ENCODE results near the gene TLNRD1. TPM values are rescaled to one million over a fixed set of nuclear protein-coding genes. Genes with fewer than 3 reads are reported as not detected.

Gene TLNRD1
- total RNA-seq, 1 experiment from 2014 or later, result 24.7 TPM

GRCh38 chr15:81031203-81031602, 30.5 kb downstream of the TLNRD1 start:
- no TSS peak for BruUV-seq (replicated peaks)
- DNase-seq (ENCODE audit: low read depth, low spot score), result no peak
- TF ChIP-seq, protein P1, sequence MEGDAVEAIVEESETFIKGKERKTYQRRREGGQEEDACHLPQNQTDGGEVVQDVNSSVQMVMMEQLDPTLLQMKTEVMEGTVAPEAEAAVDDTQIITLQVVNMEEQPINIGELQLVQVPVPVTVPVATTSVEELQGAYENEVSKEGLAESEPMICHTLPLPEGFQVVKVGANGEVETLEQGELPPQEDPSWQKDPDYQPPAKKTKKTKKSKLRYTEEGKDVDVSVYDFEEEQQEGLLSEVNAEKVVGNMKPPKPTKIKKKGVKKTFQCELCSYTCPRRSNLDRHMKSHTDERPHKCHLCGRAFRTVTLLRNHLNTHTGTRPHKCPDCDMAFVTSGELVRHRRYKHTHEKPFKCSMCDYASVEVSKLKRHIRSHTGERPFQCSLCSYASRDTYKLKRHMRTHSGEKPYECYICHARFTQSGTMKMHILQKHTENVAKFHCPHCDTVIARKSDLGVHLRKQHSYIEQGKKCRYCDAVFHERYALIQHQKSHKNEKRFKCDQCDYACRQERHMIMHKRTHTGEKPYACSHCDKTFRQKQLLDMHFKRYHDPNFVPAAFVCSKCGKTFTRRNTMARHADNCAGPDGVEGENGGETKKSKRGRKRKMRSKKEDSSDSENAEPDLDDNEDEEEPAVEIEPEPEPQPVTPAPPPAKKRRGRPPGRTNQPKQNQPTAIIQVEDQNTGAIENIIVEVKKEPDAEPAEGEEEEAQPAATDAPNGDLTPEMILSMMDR (IDR thresholded peaks at IDR 0.05), result no peak
- TF ChIP-seq POLR2AphosphoS5 (IDR thresholded peaks at IDR 0.05; ENCODE audit: low read depth, low read length), result no peak
- H3K9me3 ChIP-seq (ENCODE audit: control insufficient read depth, insufficient read depth, low read depth, low read length), result no peaks in the 10 kb centered on the region
- 0 out of 2 replicates have a peak, but pooled peaks cover 3% of the 10 kb centered on the region for H3K4me1 ChIP-seq (ENCODE audit: control insufficient read depth, insufficient read depth, low read length)
- H3K36me3 ChIP-seq (ENCODE audit: control insufficient read depth, insufficient read depth, low read length), result no peaks in the 10 kb centered on the region
- ATAC-seq, result no peak
- H3K27me3 ChIP-seq (ENCODE audit: control insufficient read depth, insufficient read depth, low read length), result no peaks in the 10 kb centered on the region
- intact Hi-C loops (cut with micrococcal nuclease; ENCODE audit: unreplicated experiment) (no loop called here), in situ Hi-C loops (cut with HindIII; ENCODE audit: low pct_unique_long_range_greater_than_20kb, low sequenced_read_pairs) (no loop called here)
- CTCF ChIA-PET, result no interaction called here
- no peak overlapping the region for H3K27ac ChIP-seq (ENCODE audit: low read length)
- H3K4me3 ChIP-seq (ENCODE audit: low read depth in 2 of 2, low read length in 2 of 2), result no peak overlapping the region
- POLR2A ChIA-PET, result no interaction called here

DNA sequence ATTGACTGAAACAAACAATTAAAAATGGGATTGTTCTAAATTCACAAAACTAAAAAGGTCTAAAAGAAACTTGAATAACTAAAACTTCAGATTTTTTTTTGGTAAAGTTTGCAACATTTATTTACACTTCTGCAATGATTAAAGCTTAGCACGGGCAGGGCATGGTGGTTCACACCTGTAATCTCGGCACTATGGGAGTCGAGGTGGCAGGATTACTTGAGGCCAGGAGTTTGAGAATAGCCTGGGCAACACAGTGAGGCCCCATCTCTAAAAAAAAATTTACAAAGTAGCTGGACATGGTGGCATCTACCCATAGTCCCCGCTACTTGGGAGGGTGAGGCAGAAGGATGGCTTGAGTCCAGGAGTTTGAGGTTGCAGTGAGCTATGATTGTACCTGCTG, 31.6 kb downstream of the TLNRD1 start:
- Histone ChIP-seq H3K4me3 (ENCODE audit: low read depth in 2 of 2, low read length in 2 of 2) (no peak overlapping the region), H3K4me1 (ENCODE audit: control insufficient read depth, insufficient read depth, low read length) (no peaks in the 10 kb centered on the region), H3K27me3 (ENCODE audit: control insufficient read depth, insufficient read depth, low read length) (no peaks in the 10 kb centered on the region), H3K9me3 (ENCODE audit: control insufficient read depth, insufficient read depth, low read depth, low read length) (no peaks in the 10 kb centered on the region), H3K27ac (ENCODE audit: low read length) (no peak overlapping the region), H3K36me3 (ENCODE audit: control insufficient read depth, insufficient read depth, low read length) (no peaks in the 10 kb centered on the region)
- intact Hi-C loops (cut with micrococcal nuclease; ENCODE audit: unreplicated experiment) (no loop called here), in situ Hi-C loops (cut with HindIII; ENCODE audit: low pct_unique_long_range_greater_than_20kb, low sequenced_read_pairs) (no loop called here)
- ChIA-PET CTCF (interaction anchor here (0.6 kb wide), 1 partner anchor 226 kb away, joined by 3 read pairs; no protein-coding TSS in a partner anchor), POLR2A (interaction anchor here (0.7 kb wide), 1 partner anchor 17 kb away, joined by 3 read pairs; no protein-coding TSS in a partner anchor)
- TF ChIP-seq, protein P2, sequence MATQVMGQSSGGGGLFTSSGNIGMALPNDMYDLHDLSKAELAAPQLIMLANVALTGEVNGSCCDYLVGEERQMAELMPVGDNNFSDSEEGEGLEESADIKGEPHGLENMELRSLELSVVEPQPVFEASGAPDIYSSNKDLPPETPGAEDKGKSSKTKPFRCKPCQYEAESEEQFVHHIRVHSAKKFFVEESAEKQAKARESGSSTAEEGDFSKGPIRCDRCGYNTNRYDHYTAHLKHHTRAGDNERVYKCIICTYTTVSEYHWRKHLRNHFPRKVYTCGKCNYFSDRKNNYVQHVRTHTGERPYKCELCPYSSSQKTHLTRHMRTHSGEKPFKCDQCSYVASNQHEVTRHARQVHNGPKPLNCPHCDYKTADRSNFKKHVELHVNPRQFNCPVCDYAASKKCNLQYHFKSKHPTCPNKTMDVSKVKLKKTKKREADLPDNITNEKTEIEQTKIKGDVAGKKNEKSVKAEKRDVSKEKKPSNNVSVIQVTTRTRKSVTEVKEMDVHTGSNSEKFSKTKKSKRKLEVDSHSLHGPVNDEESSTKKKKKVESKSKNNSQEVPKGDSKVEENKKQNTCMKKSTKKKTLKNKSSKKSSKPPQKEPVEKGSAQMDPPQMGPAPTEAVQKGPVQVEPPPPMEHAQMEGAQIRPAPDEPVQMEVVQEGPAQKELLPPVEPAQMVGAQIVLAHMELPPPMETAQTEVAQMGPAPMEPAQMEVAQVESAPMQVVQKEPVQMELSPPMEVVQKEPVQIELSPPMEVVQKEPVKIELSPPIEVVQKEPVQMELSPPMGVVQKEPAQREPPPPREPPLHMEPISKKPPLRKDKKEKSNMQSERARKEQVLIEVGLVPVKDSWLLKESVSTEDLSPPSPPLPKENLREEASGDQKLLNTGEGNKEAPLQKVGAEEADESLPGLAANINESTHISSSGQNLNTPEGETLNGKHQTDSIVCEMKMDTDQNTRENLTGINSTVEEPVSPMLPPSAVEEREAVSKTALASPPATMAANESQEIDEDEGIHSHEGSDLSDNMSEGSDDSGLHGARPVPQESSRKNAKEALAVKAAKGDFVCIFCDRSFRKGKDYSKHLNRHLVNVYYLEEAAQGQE (IDR thresholded peaks at IDR 0.05; ENCODE audit: insufficient read depth in 1 of 2, low read depth in 2 of 2, low read length in 1 of 2), result no peak
- TF ChIP-seq SIN3A (IDR thresholded peaks at IDR 0.05; ENCODE audit: borderline replicate concordance, insufficient read depth, low read depth, low read length) (no peak), TCF7L2 (IDR thresholded peaks at IDR 0.05; ENCODE audit: low read depth, low read length) (no peak), POLR2AphosphoS5 (IDR thresholded peaks at IDR 0.05; ENCODE audit: low read depth, low read length) (no peak)
- TF ChIP-seq, protein P1 (IDR thresholded peaks at IDR 0.05), result no peak
- no peak for DNase-seq (ENCODE audit: low read depth, low spot score)
- no TSS peak for BruUV-seq (replicated peaks)
- ATAC-seq, result no peak
